Spleen (tissue), 11 donors: ENCODE measurements around the gene CBX3. TPM values are rescaled to one million over a fixed set of nuclear protein-coding genes. Genes with fewer than 3 reads are reported as not detected.
"Not testable (repeated sequence)": the region's sequence is repeated elsewhere in the genome, so short reads cannot be mapped to it uniquely, and the experiment has no call there.

Experiments used
- DNase-seq: peaks from one replicate; pipeline ENCODE4 v3.0.0-alpha.2; 2020
- H3K27ac ChIP-seq, 8 donors: fragments of 200-600 bp; sonication (generic) in 7 of 8; 1 replicate in 4 of 8; 2 replicates in 4 of 8; pipeline versions ENCODE4 v1.5.0 to v1.8.0; 2016 to 2021; ENCODE audit warnings: inconsistent platforms in 4 of 8, mild to moderate bottlenecking in 4 of 8, moderate library complexity in 1 of 8
- H3K27me3 ChIP-seq, 7 donors: fragments of 200-600 bp; sonication (generic) in 6 of 7; replicated peaks in 1 of 7; 1 replicate in 4 of 7; 2 replicates in 3 of 7; pipeline versions ENCODE4 v1.5.0 to v1.8.0; 2016 to 2021; ENCODE audit warnings: inconsistent platforms in 3 of 7, mild to moderate bottlenecking in 1 of 7
- H3K36me3 ChIP-seq, 6 donors: fragments of 200-600 bp; sonication (generic) in 5 of 6; 1 replicate in 4 of 6; 2 replicates in 2 of 6; pipeline versions ENCODE4 v1.5.0 to v1.8.0; 2016 to 2021; ENCODE audit warnings: inconsistent platforms in 2 of 6
- H3K4me1 ChIP-seq, 6 donors: fragments of 200-600 bp; sonication (generic) in 5 of 6; 1 replicate in 3 of 6; 2 replicates in 3 of 6; pipeline versions ENCODE4 v1.5.0 to v1.8.0; 2016 to 2021; ENCODE audit warnings: inconsistent platforms in 3 of 6
- H3K4me3 ChIP-seq, 8 donors: fragments of 200-600 bp; sonication (generic) in 7 of 8; 1 replicate in 4 of 8; 2 replicates in 4 of 8; pipeline versions ENCODE4 v1.5.0 to v1.8.0; 2016 to 2021; ENCODE audit warnings: inconsistent platforms in 4 of 8, mild to moderate bottlenecking in 4 of 8, moderate library complexity in 2 of 8
- H3K9me3 ChIP-seq, 8 donors: fragments of 200-600 bp; sonication (generic) in 7 of 8; 1 replicate in 4 of 8; 2 replicates in 4 of 8; pipeline versions ENCODE4 v1.5.0 to v1.8.0; 2016 to 2021; ENCODE audit warnings: inconsistent platforms in 4 of 8
- CTCF ChIP-seq, 11 experiments: fragments of 200-600 bp in 7 of 11; fragments of 450-650 bp in 4 of 11; sonication (generic) in 4 of 11; IDR thresholded peaks in 8 of 11; conservative IDR thresholded peaks in 3 of 11; 1 replicate in 7 of 11; 2 replicates in 4 of 11; pipeline versions ENCODE4 v1.4.0 to v1.8.0; 2016 to 2021; ENCODE audit warnings: antibody characterized with exemption in 11 of 11, inconsistent platforms in 4 of 11, mild to moderate bottlenecking in 1 of 11
- POLR2A ChIP-seq, 3 donors: fragments of 450-650 bp; IDR thresholded peaks; one replicate each; pipeline ENCODE4 v1.5.1; 2017; ENCODE audit warnings: antibody characterized with exemption in 3 of 3, mild to moderate bottlenecking in 1 of 3
- POLR2AphosphoS5 ChIP-seq, 3 donors: sonication (generic); formaldehyde crosslinking; IDR thresholded peaks; one replicate each; pipeline ENCODE4 v1.5.1; 2017; ENCODE audit warnings: antibody characterized with exemption in 3 of 3
- WGBS, 5 donors: extraction: QIAGEN DNeasy Blood & Tissue Kit in 3 of 5; methylation state at CpG; one replicate each; pipeline versions ENCODE4 v1.1.5 to v1.1.7; 2013 to 2018; 5-methylcytosine and 5-hydroxymethylcytosine counted together
- intact Hi-C: fragments of 100-400 bp; cut with DNase I; formaldehyde crosslinking; loops from one replicate; pipeline ENCODE4 v1.15.0; 2023; ENCODE audit warnings: low total_unique reads
- polyA plus RNA-seq, 3 donors: library from polyadenylated mRNA; stranded (reverse); fragments of 200-250 nt; gene quantifications; one replicate each; pipeline ENCODE4 v1.2.1, GENCODE V29; 2013
- total RNA-seq, 7 donors: library from RNA; depleted of rRNA in 3 of 7; stranded (reverse); fragments of >200 nt in 3 of 7; fragmentation: NEBNext Ultra II Directional in 4 of 7; extraction: Animal tissue kit (Norgen Biotek cat#: 25700) in 4 of 7; gene quantifications; one replicate each; pipeline versions ENCODE4 v1.1.0 to v1.2.1, GENCODE V29; 2016 to 2021
- donor health status: healthy with polysubstance abuse.
- donor health status: DM: no; HTN: no; CAD: no; lungs with moderate emphysema.
- donor health status: DM: no; HTN: no; CAD: no.
- donor health status: Bipolar disorder and iron deficiency.
- donor health status: healthy.
- donor health status: DM: no; HTN: no; CAD: no.
- donor health status: DM: yes; HTN: yes; CAD: no.

CBX3 gene
- total and polyA plus RNA-seq, 10 donors, result 87.3 to 146 (median 109) TPM

GRCh38 chr7:26162431-26162830, 39.1 kb upstream of the CBX3 start:
- 84 to 100% (median 92%) methylated on average over 2 of the region's 2 CpGs for WGBS, 5 donors
- Histone ChIP-seq H3K27me3 (no peaks in the 10 kb centered on the region), H3K27ac (no peak overlapping the region), H3K4me1 (peaks cover 8 to 26% (median 19%) of the 10 kb centered on the region in 6 donors), H3K36me3 (no peaks in the 10 kb centered on the region), H3K9me3 (peaks cover 0 to 4% (median 0%) of the 10 kb centered on the region in 8 donors), H3K4me3 (no peak overlapping the region)
- no peak for TF ChIP-seq POLR2AphosphoS5 (IDR thresholded peaks at IDR 0.05)
- TF ChIP-seq CTCF (IDR thresholded peaks at IDR 0.05 in 8 of 11, conservative IDR thresholded peaks at IDR 0.05 in 3 of 11), result no peak
- no peak for TF ChIP-seq POLR2A (IDR thresholded peaks at IDR 0.05)
- intact Hi-C loops, result no loop called here
- no peak for DNase-seq

GRCh38 chr7:26163804-26164203, 37.7 kb upstream of the CBX3 start:
- H3K27ac ChIP-seq, H3K36me3 ChIP-seq, H3K27me3 ChIP-seq, DNase-seq, H3K9me3 ChIP-seq, intact Hi-C loops, H3K4me3 ChIP-seq: not testable (repeated sequence)
- H3K4me1 ChIP-seq, result peaks cover 7 to 22% (median 15%) of the 10 kb centered on the region in 6 donors
- WGBS, 5 donors, result 47 to 93% (median 79%) methylated on average over 1 of the region's 1 CpG

- Histone ChIP-seq H3K27ac (peak overlapping the region in 4 of 8 donors; percentile 32 to 76 (median 62)), H3K4me1 (peaks cover 7 to 22% (median 15%) of the 10 kb centered on the region in 6 donors), H3K9me3 (peaks cover 0 to 4% (median 0%) of the 10 kb centered on the region in 8 donors), H3K36me3 (peaks cover 0 to 18% (median 2%) of the 10 kb centered on the region in 6 donors), H3K4me3 (no peak overlapping the region), H3K27me3 (no peaks in the 10 kb centered on the region)
- 81 to 90% (median 87%) methylated on average over 9 of the region's 9 CpGs for WGBS, 5 donors
- TF ChIP-seq POLR2A (IDR thresholded peaks at IDR 0.05), result no peak
- TF ChIP-seq POLR2AphosphoS5 (IDR thresholded peaks at IDR 0.05), result no peak
- no peak for TF ChIP-seq CTCF (IDR thresholded peaks at IDR 0.05 in 8 of 11, conservative IDR thresholded peaks at IDR 0.05 in 3 of 11)
- DNase-seq, result no peak
- intact Hi-C loops, result no loop called here
These were observed 35.4 kb upstream of the CBX3 start for GRCh38 chr7:26165950-26166683.

GRCh38 chr7:26166684-26167266, 34.8 kb upstream of the CBX3 start:
- Histone ChIP-seq H3K4me3 (no peak overlapping the region), H3K4me1 (peaks cover 7 to 22% (median 15%) of the 10 kb centered on the region in 6 donors), H3K27ac (peak overlapping the region in 6 of 8 donors; percentile 6 to 76 (median 56)), H3K9me3 (peaks cover 0 to 4% (median 0%) of the 10 kb centered on the region in 8 donors), H3K27me3 (no peaks in the 10 kb centered on the region), H3K36me3 (peaks cover 0 to 23% (median 3%) of the 10 kb centered on the region in 6 donors)
- DNase-seq, result no peak
- intact Hi-C loops, result no loop called here
- WGBS, 5 donors, result 64 to 80% (median 75%) methylated on average over 5 of the region's 5 CpGs
- TF ChIP-seq CTCF (IDR thresholded peaks at IDR 0.05 in 8 of 11, conservative IDR thresholded peaks at IDR 0.05 in 3 of 11) (no peak), POLR2A (IDR thresholded peaks at IDR 0.05) (no peak), POLR2AphosphoS5 (IDR thresholded peaks at IDR 0.05) (no peak)
